ENCODE measurements around the gene EXD2.

DNA sequence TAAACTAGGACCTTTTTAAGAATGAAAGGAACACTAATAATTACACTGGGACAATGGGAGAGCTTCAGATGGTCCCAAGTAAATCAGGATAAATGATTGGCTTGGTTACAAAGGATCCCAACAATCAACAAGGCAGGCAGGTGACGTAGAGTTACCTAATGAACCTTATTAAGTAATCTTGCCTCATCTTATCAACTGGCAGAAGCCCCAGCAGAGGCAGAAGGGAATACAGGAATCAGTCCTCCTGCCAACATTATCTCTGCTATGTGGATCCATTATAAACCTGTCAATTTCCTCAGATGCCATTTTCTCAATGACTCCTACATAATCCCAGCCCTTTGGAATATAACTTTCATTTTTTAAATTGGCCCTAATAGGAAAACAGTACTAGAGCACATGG, 49.7 kb upstream of the EXD2 start:
- TF ChIP-seq, protein P1, sequence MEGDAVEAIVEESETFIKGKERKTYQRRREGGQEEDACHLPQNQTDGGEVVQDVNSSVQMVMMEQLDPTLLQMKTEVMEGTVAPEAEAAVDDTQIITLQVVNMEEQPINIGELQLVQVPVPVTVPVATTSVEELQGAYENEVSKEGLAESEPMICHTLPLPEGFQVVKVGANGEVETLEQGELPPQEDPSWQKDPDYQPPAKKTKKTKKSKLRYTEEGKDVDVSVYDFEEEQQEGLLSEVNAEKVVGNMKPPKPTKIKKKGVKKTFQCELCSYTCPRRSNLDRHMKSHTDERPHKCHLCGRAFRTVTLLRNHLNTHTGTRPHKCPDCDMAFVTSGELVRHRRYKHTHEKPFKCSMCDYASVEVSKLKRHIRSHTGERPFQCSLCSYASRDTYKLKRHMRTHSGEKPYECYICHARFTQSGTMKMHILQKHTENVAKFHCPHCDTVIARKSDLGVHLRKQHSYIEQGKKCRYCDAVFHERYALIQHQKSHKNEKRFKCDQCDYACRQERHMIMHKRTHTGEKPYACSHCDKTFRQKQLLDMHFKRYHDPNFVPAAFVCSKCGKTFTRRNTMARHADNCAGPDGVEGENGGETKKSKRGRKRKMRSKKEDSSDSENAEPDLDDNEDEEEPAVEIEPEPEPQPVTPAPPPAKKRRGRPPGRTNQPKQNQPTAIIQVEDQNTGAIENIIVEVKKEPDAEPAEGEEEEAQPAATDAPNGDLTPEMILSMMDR (conservative IDR thresholded peaks at IDR 0.05): no peak
- TF ChIP-seq ZFX (IDR thresholded peaks at IDR 0.05): no peak
